Mesendoderm (in vitro differentiated cells): ENCODE data around the gene ZCCHC7.

ENCODE experiments used
- DNase-seq: peaks from one replicate; pipeline ENCODE4 v3.0.0; 2013
- H2AK5ac ChIP-seq: 2 replicates; pipeline ENCODE4 v1.6.1; 2013; ENCODE audit warnings: low read length, inconsistent platforms
- H2BK120ac ChIP-seq: 2 replicates; pipeline ENCODE4 v1.6.1; 2013; ENCODE audit warnings: low read depth, mild to moderate bottlenecking, low read length, moderate library complexity, mixed read lengths
- H2BK15ac ChIP-seq: replicated peaks from 2 replicates; pipeline ENCODE4 v1.6.1; 2013; ENCODE audit warnings: low read depth, mild to moderate bottlenecking, moderate library complexity
- H2BK5ac ChIP-seq: 2 replicates; pipeline ENCODE4 v1.6.1; 2013; ENCODE audit warnings: low read length, inconsistent platforms
- H3K18ac ChIP-seq: 2 replicates; pipeline ENCODE4 v1.6.1; 2013; ENCODE audit warnings: mild to moderate bottlenecking, low read length, mixed read lengths
- H3K23ac ChIP-seq: one replicate; pipeline ENCODE4 v1.6.1; 2013; ENCODE audit warnings: low read length
- H3K27ac ChIP-seq: 2 replicates; pipeline ENCODE4 v1.5.1; 2013; ENCODE audit warnings: low read depth, mild to moderate bottlenecking, inconsistent platforms, low read length, moderate library complexity
- H3K27me3 ChIP-seq: 2 replicates; pipeline ENCODE4 v1.6.1; 2013; ENCODE audit warnings: low read length, control low read depth, mild to moderate bottlenecking, inconsistent platforms; ENCODE audit not compliant: insufficient read depth, poor library complexity
- H3K36me3 ChIP-seq: 2 replicates; pipeline ENCODE4 v1.6.1; 2013; ENCODE audit warnings: low read length, inconsistent platforms; ENCODE audit not compliant: control insufficient read depth, insufficient read depth
- H3K4ac ChIP-seq: one replicate; pipeline ENCODE4 v1.6.1; 2013; ENCODE audit warnings: low read depth, mild to moderate bottlenecking, low read length, moderate library complexity
- H3K4me1 ChIP-seq: 2 replicates; pipeline ENCODE4 v1.6.1; 2013; ENCODE audit warnings: low read depth, low read length, inconsistent platforms; ENCODE audit not compliant: control insufficient read depth
- H3K4me2 ChIP-seq: 2 replicates; pipeline ENCODE4 v1.6.1; 2013; ENCODE audit warnings: low read length
- H3K4me3 ChIP-seq: 2 replicates; pipeline ENCODE4 v1.5.1; 2013; ENCODE audit warnings: mild to moderate bottlenecking, low read length
- H3K56ac ChIP-seq: one replicate; pipeline ENCODE4 v1.6.1; 2013; ENCODE audit warnings: low read length
- H3K79me1 ChIP-seq: 2 replicates; pipeline ENCODE4 v1.6.1; 2013; ENCODE audit warnings: low read length, inconsistent platforms
- H3K79me2 ChIP-seq: 2 replicates; pipeline ENCODE4 v1.6.1; 2013; ENCODE audit warnings: mild to moderate bottlenecking, low read length; ENCODE audit not compliant: control insufficient read depth, insufficient read depth
- H3K9ac ChIP-seq: 2 replicates; pipeline ENCODE4 v1.6.1; 2013; ENCODE audit warnings: low read length, inconsistent platforms
- H4K5ac ChIP-seq: one replicate; pipeline ENCODE4 v1.6.1; 2013; ENCODE audit warnings: low read length
- H4K8ac ChIP-seq: one replicate; pipeline ENCODE4 v1.6.1; 2013; ENCODE audit warnings: low read depth, mild to moderate bottlenecking, control low read depth, low read length, moderate library complexity
- WGBS: extraction: QIAGEN DNeasy Blood & Tissue Kit; methylation state at CpG from one replicate; pipeline ENCODE4 v1.1.7; 2013; ENCODE audit warnings: low lambda C conversion rate, missing lambda C conversion rate; ENCODE audit not compliant: insufficient coverage; ENCODE audit errors: extremely low coverage; 5-methylcytosine and 5-hydroxymethylcytosine counted together

Gene ZCCHC7

DNA sequence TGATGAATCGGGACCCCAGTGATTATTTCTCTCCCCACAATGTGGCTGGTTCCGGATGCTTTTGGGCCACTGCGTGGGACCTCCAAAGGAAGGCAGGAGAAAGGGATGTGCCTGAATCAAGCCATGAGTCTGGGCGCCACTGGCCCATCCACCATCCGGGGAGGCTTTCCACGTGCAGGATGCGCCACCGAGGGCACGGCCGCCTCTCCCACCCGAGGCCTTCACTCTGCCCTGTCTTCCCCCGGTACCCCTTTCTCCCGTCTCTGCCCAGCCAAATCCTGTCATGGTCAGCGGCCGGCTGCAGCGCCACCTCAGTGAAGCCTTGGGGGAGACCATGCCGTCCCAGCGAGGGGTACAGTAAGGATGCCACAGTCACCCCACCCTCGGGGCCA, 258.2 kb downstream of the ZCCHC7 start:
- Histone ChIP-seq H3K4me2 (no peak overlapping the region), H3K79me1 (no peaks in the 10 kb centered on the region), H3K27me3 (no peaks in the 10 kb centered on the region), H4K8ac (no peak overlapping the region), H2AK5ac (no peak overlapping the region), H3K27ac (no peak overlapping the region), H3K79me2 (no peaks in the 10 kb centered on the region), H2BK15ac (no peak overlapping the region), H3K23ac (no peak overlapping the region), H3K4me3 (no peak overlapping the region), H2BK120ac (no peak overlapping the region), H3K18ac (no peak overlapping the region), H3K56ac (no peak overlapping the region), H2BK5ac (no peak overlapping the region), H3K4me1 (no peaks in the 10 kb centered on the region), H3K36me3 (no peaks in the 10 kb centered on the region), H3K9ac (no peak overlapping the region), H4K5ac (no peak overlapping the region), H3K4ac (no peak overlapping the region)
- no peak for DNase-seq
- no CpG with 5 or more reads among the region's 19 CpGs for WGBS

DNA sequence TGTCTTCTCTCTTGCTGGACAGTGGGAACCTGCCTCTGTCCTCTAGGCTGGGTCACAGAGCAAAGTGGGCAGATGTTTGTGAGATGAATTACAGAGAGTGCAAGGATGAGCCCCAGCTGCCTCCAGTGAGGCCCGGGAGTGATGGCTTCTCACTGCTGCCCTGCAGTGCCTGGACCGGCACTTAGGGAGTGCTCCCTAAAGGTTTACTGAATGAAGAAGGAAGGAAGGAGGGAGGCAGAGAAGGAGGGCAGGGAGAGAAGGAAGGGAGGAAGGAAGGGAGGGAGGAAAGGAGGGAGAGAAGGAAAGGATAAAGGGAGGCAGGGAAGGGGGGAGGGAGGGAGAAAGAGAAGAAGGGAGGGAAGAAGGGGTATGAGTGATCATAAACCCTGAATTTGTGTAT, 259.5 kb downstream of the ZCCHC7 start:
- no peak overlapping the region for H2AK5ac ChIP-seq
- no peak overlapping the region for H3K4me2 ChIP-seq
- no peaks in the 10 kb centered on the region for H3K79me2 ChIP-seq
- H4K5ac ChIP-seq: no peak overlapping the region
- H3K36me3 ChIP-seq: no peaks in the 10 kb centered on the region
- H3K79me1 ChIP-seq: no peaks in the 10 kb centered on the region
- no peak for DNase-seq
- no peak overlapping the region for H3K4me3 ChIP-seq
- no peaks in the 10 kb centered on the region for H3K4me1 ChIP-seq
- H4K8ac ChIP-seq: no peak overlapping the region
- H3K27ac ChIP-seq: no peak overlapping the region
- H3K56ac ChIP-seq: no peak overlapping the region
- no peaks in the 10 kb centered on the region for H3K27me3 ChIP-seq
- no peak overlapping the region for H3K4ac ChIP-seq
- H3K18ac ChIP-seq: no peak overlapping the region
- H2BK120ac ChIP-seq: no peak overlapping the region
- no CpG with 5 or more reads among the region's 2 CpGs for WGBS
- H3K23ac ChIP-seq: no peak overlapping the region
- H2BK15ac ChIP-seq: no peak overlapping the region
- H2BK5ac ChIP-seq: no peak overlapping the region
- H3K9ac ChIP-seq: no peak overlapping the region

GRCh38 chr9:37380570-37380969, 260.2 kb downstream of the ZCCHC7 start:
- no peak overlapping the region for H2BK120ac ChIP-seq
- H2BK15ac ChIP-seq: no peak overlapping the region
- no peaks in the 10 kb centered on the region for H3K79me2 ChIP-seq

DNA sequence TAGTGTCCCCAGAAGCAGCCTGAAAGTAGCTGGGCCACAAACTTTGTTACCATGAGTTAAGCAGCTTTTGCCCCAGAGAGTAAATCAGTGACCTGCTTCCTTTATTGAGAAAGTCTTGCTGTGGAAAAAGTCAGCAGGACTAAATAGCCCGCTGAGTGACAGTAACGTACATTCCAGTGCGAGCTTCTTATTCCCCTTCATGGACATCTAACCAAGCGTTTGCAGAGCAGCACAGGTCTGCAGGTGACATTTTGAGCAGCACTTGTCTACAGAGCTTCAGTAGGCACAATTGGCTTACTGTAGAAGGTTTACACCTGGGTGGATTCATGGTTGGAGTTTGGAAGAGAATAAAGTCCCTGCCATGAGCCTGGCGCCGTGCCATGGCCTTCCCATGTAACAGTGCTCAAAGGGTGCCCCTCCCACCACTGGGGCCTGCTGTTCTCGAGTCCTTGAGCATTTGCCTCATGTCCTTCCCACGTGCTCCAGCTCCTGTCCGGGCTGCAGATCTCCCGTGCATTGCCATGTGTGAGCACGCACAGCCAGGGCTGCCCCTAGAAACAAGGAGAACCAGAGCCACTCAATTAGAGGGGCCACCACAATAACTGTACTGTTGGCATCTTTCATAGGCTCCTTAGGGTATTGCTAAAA, 260.8 kb downstream of the ZCCHC7 start:
- Histone ChIP-seq H3K56ac (no peak overlapping the region), H3K79me2 (no peaks in the 10 kb centered on the region), H3K18ac (no peak overlapping the region), H2BK15ac (no peak overlapping the region), H3K4me1 (no peaks in the 10 kb centered on the region), H3K79me1 (no peaks in the 10 kb centered on the region), H3K4me2 (no peak overlapping the region), H3K27me3 (no peaks in the 10 kb centered on the region), H3K4me3 (no peak overlapping the region), H3K27ac (no peak overlapping the region), H4K8ac (no peak overlapping the region), H3K9ac (no peak overlapping the region), H3K4ac (no peak overlapping the region), H3K36me3 (no peaks in the 10 kb centered on the region), H2BK120ac (no peak overlapping the region), H4K5ac (no peak overlapping the region), H2BK5ac (no peak overlapping the region), H3K23ac (no peak overlapping the region), H2AK5ac (no peak overlapping the region)
- WGBS: no CpG with 5 or more reads among the region's 11 CpGs
- DNase-seq: no peak

More at GRCh38 chr9:37380570-37380969, 260.2 kb downstream of the ZCCHC7 start:
- Histone ChIP-seq H3K56ac (no peak overlapping the region), H4K8ac (no peak overlapping the region), H3K23ac (no peak overlapping the region), H3K36me3 (no peaks in the 10 kb centered on the region), H3K18ac (no peak overlapping the region), H4K5ac (no peak overlapping the region), H2AK5ac (no peak overlapping the region), H3K9ac (no peak overlapping the region), H3K4me3 (no peak overlapping the region), H3K4ac (no peak overlapping the region), H3K4me1 (no peaks in the 10 kb centered on the region), H3K27ac (no peak overlapping the region), H3K27me3 (no peaks in the 10 kb centered on the region), H2BK5ac (no peak overlapping the region), H3K79me1 (no peaks in the 10 kb centered on the region), H3K4me2 (no peak overlapping the region)
- no CpG with 5 or more reads among the region's 9 CpGs for WGBS
- DNase-seq: no peak

GRCh38 chr9:37382161-37382981, 262.0 kb downstream of the ZCCHC7 start:
- Histone ChIP-seq H3K36me3 (no peaks in the 10 kb centered on the region), H3K79me1 (no peaks in the 10 kb centered on the region), H3K27ac (no peak overlapping the region), H3K18ac (no peak overlapping the region), H3K27me3 (no peaks in the 10 kb centered on the region), H3K9ac (no peak overlapping the region), H3K4me2 (no peak overlapping the region), H3K4ac (no peak overlapping the region), H4K8ac (no peak overlapping the region), H3K79me2 (no peaks in the 10 kb centered on the region), H3K4me3 (no peak overlapping the region), H2AK5ac (no peak overlapping the region), H3K56ac (no peak overlapping the region), H2BK15ac (no peak overlapping the region), H3K23ac (no peak overlapping the region), H3K4me1 (no peaks in the 10 kb centered on the region), H2BK5ac (no peak overlapping the region), H2BK120ac (no peak overlapping the region), H4K5ac (no peak overlapping the region)
- WGBS: no CpG with 5 or more reads among the region's 14 CpGs
- no peak for DNase-seq
